Thoracic aorta (tissue), 2 donors: ENCODE measurements around the gene DDI1. TPM values are rescaled to one million over a fixed set of nuclear protein-coding genes. Genes with fewer than 3 reads are reported as not detected.

ENCODE experiments used
- ATAC-seq: fragments of 150-250 bp; one replicate; pipeline ENCODE4 v1.8.0; 2017; ENCODE audit warnings: low read depth; ENCODE audit not compliant: insufficient number of reproducible peaks, low FRiP score
- DNase-seq: peaks from one replicate; pipeline ENCODE4 v3.0.0-alpha.2; 2020; ENCODE audit warnings: low spot score
- H3K27ac ChIP-seq, 2 donors: fragments of 200-600 bp; sonication (generic); 1 replicate in 1 of 2; 2 replicates in 1 of 2; pipeline ENCODE4 v1.5.1; 2016; ENCODE audit warnings: mild to moderate bottlenecking in 2 of 2, moderate library complexity in 2 of 2
- H3K27me3 ChIP-seq: fragments of 200-600 bp; sonication (generic); replicated peaks from 2 replicates; pipeline ENCODE4 v1.6.0; 2016; ENCODE audit warnings: mild to moderate bottlenecking; ENCODE audit not compliant: insufficient read depth
- H3K36me3 ChIP-seq: fragments of 200-600 bp; sonication (generic); one replicate; pipeline ENCODE4 v1.5.1; 2016
- H3K4me1 ChIP-seq, 2 donors: fragments of 200-600 bp; sonication (generic); 1 replicate in 1 of 2; 2 replicates in 1 of 2; pipeline versions ENCODE4 v1.5.1 to v1.6.0; 2016; ENCODE audit warnings: low read depth in 2 of 2, mild to moderate bottlenecking in 1 of 2; ENCODE audit not compliant: control insufficient read depth in 1 of 2
- H3K4me3 ChIP-seq: fragments of 200-600 bp; sonication (generic); 2 replicates; pipeline ENCODE4 v1.5.1; 2016; ENCODE audit warnings: mild to moderate bottlenecking
- H3K9me3 ChIP-seq: fragments of 200-600 bp; sonication (generic); 2 replicates; pipeline ENCODE4 v1.5.1; 2016
- total RNA-seq, 2 donors: library from RNA; depleted of rRNA; stranded (reverse); fragments of >200 nt; gene quantifications; one replicate each; pipeline versions ENCODE4 v1.1.0 to v1.2.3, GENCODE V29; 2016
- TF ChIP-seq, protein P1 (sequence below): fragments of 200-600 bp; sonication (generic); IDR thresholded peaks from one replicate; pipeline ENCODE4 v1.5.1; 2019; ENCODE audit warnings: antibody characterized with exemption

The DDI1 gene
- total RNA-seq, 2 donors from 2014 or later: not detected

- ATAC-seq (no peak), DNase-seq (no peak)
- no peaks in the 10 kb centered on the region for H3K36me3 ChIP-seq
- no peak overlapping the region for H3K27ac ChIP-seq
- peaks cover 0 to 10% of the 10 kb centered on the region in 2 donors for H3K4me1 ChIP-seq
- TF ChIP-seq, protein P1, sequence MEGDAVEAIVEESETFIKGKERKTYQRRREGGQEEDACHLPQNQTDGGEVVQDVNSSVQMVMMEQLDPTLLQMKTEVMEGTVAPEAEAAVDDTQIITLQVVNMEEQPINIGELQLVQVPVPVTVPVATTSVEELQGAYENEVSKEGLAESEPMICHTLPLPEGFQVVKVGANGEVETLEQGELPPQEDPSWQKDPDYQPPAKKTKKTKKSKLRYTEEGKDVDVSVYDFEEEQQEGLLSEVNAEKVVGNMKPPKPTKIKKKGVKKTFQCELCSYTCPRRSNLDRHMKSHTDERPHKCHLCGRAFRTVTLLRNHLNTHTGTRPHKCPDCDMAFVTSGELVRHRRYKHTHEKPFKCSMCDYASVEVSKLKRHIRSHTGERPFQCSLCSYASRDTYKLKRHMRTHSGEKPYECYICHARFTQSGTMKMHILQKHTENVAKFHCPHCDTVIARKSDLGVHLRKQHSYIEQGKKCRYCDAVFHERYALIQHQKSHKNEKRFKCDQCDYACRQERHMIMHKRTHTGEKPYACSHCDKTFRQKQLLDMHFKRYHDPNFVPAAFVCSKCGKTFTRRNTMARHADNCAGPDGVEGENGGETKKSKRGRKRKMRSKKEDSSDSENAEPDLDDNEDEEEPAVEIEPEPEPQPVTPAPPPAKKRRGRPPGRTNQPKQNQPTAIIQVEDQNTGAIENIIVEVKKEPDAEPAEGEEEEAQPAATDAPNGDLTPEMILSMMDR: no peak
- H3K4me3 ChIP-seq: no peak overlapping the region
- no peaks in the 10 kb centered on the region for H3K9me3 ChIP-seq
- H3K27me3 ChIP-seq: no peaks in the 10 kb centered on the region
Observed at GRCh38 chr11:104076455-104076854, 40.0 kb downstream of the DDI1 start.

DNA sequence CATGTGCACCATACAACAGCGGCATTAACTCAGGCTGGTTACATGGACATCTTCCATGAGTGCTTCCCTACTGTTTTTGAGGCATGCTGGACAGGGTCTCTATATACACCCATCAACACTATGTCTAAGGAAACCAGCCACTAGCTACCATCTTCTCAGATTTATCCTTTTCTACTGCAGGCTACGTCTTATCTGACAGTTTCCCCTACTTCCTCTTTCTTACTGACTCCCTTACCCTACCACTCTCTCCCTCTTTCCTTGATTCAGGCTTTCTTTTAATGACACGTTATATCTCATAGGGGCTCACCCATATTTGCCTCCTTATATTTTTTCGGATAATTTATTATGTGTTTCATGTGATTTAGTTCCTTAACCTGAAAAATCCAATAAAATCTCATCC, 41.8 kb downstream of the DDI1 start:
- no peak overlapping the region for H3K4me3 ChIP-seq
- DNase-seq (no peak), ATAC-seq (no peak)
- no peaks in the 10 kb centered on the region for H3K36me3 ChIP-seq
- H3K27me3 ChIP-seq: no peaks in the 10 kb centered on the region
- no peaks in the 10 kb centered on the region for H3K9me3 ChIP-seq
- peaks cover 0 to 10% of the 10 kb centered on the region in 2 donors for H3K4me1 ChIP-seq
- no peak overlapping the region for H3K27ac ChIP-seq
- TF ChIP-seq, protein P1: no peak

- no peak for ATAC-seq
- TF ChIP-seq, protein P1: no peak
- DNase-seq: no peak
- Histone ChIP-seq H3K36me3 (no peaks in the 10 kb centered on the region), H3K4me1 (peaks cover 0 to 6% of the 10 kb centered on the region in 2 donors), H3K9me3 (no peaks in the 10 kb centered on the region), H3K27me3 (no peaks in the 10 kb centered on the region), H3K4me3 (no peak overlapping the region), H3K27ac (no peak overlapping the region)
Observed at GRCh38 chr11:104078995-104079394, 42.6 kb downstream of the DDI1 start.

GRCh38 chr11:104086621-104087020, 50.2 kb downstream of the DDI1 start:
- H3K27ac ChIP-seq: no peak overlapping the region
- H3K27me3 ChIP-seq: no peaks in the 10 kb centered on the region

More at GRCh38 chr11:104086621-104087020, 50.2 kb downstream of the DDI1 start:
- H3K4me3 ChIP-seq: no peak overlapping the region
- no peaks in the 10 kb centered on the region for H3K36me3 ChIP-seq
- H3K9me3 ChIP-seq: no peaks in the 10 kb centered on the region
- no peak for DNase-seq
- TF ChIP-seq, protein P1: no peak
- no peak for ATAC-seq
- peaks cover 8 to 11% of the 10 kb centered on the region in 2 donors for H3K4me1 ChIP-seq

Other genes with a start within 250 kb of the DDI1 start
- gene PDGFD, start 127.5 kb downstream of the DDI1 start, total RNA-seq: 100 to 1,000 TPM; 135 to 152 TPM